H1 (cell line): ENCODE results near the gene KDR. TPM values are rescaled to one million over a fixed set of nuclear protein-coding genes. Genes with fewer than 3 reads are reported as not detected.

Experiments
- CTCF ChIA-PET: fragments of 300-600 bp; sonication (Branson Sonifier 250); formaldehyde crosslinking; loops from one replicate; lab custom pipeline; 2021; ENCODE audit not compliant: partially characterized antibody; lab: Charles Lee
- POLR2A ChIA-PET: fragments of 300-600 bp; sonication (Branson Sonifier 250); formaldehyde crosslinking; loops from one replicate; lab custom pipeline; 2021; ENCODE audit warnings: inconsistent platforms; ENCODE audit not compliant: partially characterized antibody; lab: Charles Lee
- DNase-seq, 2 experiments: peaks; one replicate each; pipeline versions ENCODE4 v3.0.0 to v3.0.0-alpha.2; 2010 to 2022; ENCODE audit warnings: low spot score in 2 of 2, low read depth in 1 of 2, mixed read lengths in 1 of 2
- FAIRE-seq: peaks from 2 replicates; lab custom pipeline; 2011; peaks lifted over from hg19 to GRCh38; lab: Jason Lieb, UNC
- H2AFZ ChIP-seq: 2 replicates; pipeline ENCODE4 v1.8.1; 2012; ENCODE audit warnings: low read length, inconsistent platforms
- H2AK5ac ChIP-seq: 2 replicates; pipeline ENCODE4 v1.6.1; 2013; ENCODE audit warnings: low read depth, low read length
- H2BK120ac ChIP-seq: replicated peaks from 2 replicates; pipeline ENCODE3; 2013; ENCODE audit warnings: low read depth, low read length, inconsistent platforms
- H2BK12ac ChIP-seq: 2 replicates; pipeline ENCODE4 v1.6.1; 2013; ENCODE audit warnings: low read depth, low read length
- H2BK15ac ChIP-seq: 2 replicates; pipeline ENCODE4 v1.6.1; 2013; ENCODE audit warnings: low read length
- H2BK20ac ChIP-seq: 2 replicates; pipeline ENCODE4 v1.6.1; 2013; ENCODE audit warnings: low read length
- H2BK5ac ChIP-seq: 2 replicates; pipeline ENCODE4 v1.6.1; 2013; ENCODE audit warnings: low read depth, low read length
- H3K14ac ChIP-seq: 2 replicates; pipeline ENCODE4 v1.6.1; 2013; ENCODE audit warnings: inconsistent platforms; ENCODE audit not compliant: insufficient read length
- H3K18ac ChIP-seq: 2 replicates; pipeline ENCODE4 v1.6.1; 2013; ENCODE audit warnings: low read length; ENCODE audit errors: extremely low read depth
- H3K23ac ChIP-seq: 2 replicates; pipeline ENCODE4 v1.6.1; 2013; ENCODE audit warnings: inconsistent platforms; ENCODE audit not compliant: insufficient read length
- H3K23me2 ChIP-seq: 2 replicates; pipeline ENCODE4 v1.6.1; 2013; ENCODE audit warnings: low read depth, low read length
- H3K27ac ChIP-seq: 2 replicates; pipeline ENCODE4 v1.6.1; 2011; ENCODE audit warnings: low read depth, low read length, inconsistent platforms
- H3K27me3 ChIP-seq, 4 experiments: replicated peaks in 1 of 4; 1 replicate in 1 of 4; 2 replicates in 3 of 4; pipeline versions ENCODE4 v1.6.1 to v1.8.1; 2011 to 2013; ENCODE audit warnings: low read length in 3 of 4, mild to moderate bottlenecking in 3 of 4, inconsistent platforms in 2 of 4, mixed read lengths in 2 of 4, moderate library complexity in 1 of 4; ENCODE audit not compliant: control insufficient read depth in 3 of 4, insufficient read depth in 3 of 4; ENCODE audit errors: extremely low read depth in 1 of 4
- H3K36me3 ChIP-seq, 4 experiments: 2 replicates each; pipeline versions ENCODE4 v1.6.1 to v1.8.1; 2011 to 2013; ENCODE audit warnings: mild to moderate bottlenecking in 4 of 4, low read length in 3 of 4, moderate library complexity in 2 of 4, control low read depth in 1 of 4, inconsistent platforms in 1 of 4; ENCODE audit not compliant: insufficient read depth in 4 of 4, control insufficient read depth in 2 of 4
- H3K4ac ChIP-seq: replicated peaks from 2 replicates; pipeline ENCODE3; 2013; ENCODE audit warnings: low read length, low read depth, mixed read lengths, inconsistent platforms; ENCODE audit not compliant: insufficient read length
- H3K4me1 ChIP-seq, 4 experiments: replicated peaks in 1 of 4; 1 replicate in 1 of 4; 2 replicates in 3 of 4; pipeline versions ENCODE4 v1.6.1 to v1.8.1; 2011 to 2013; ENCODE audit warnings: low read length in 3 of 4, inconsistent platforms in 2 of 4, mixed read lengths in 1 of 4; ENCODE audit not compliant: insufficient read depth in 4 of 4, control insufficient read depth in 3 of 4
- H3K4me2 ChIP-seq, 2 experiments: 2 replicates each; pipeline versions ENCODE4 v1.6.1 to v1.8.1; 2011 to 2013; ENCODE audit warnings: low read depth in 2 of 2, low read length in 2 of 2, control low read depth in 1 of 2, inconsistent platforms in 1 of 2, mild to moderate bottlenecking in 1 of 2; ENCODE audit not compliant: insufficient read depth in 1 of 2
- H3K4me3 ChIP-seq, 4 experiments: fragments of 200-600, 300-600 bp in 1 of 4; sonication (generic), shearing (Covaris generic), sonication (Bioruptor Twin) in 1 of 4; 2 replicates each; pipeline versions ENCODE4 v1.5.1 to v1.8.1; 2011 to 2016; ENCODE audit warnings: low read length in 4 of 4, low read depth in 3 of 4, control low read depth in 2 of 4, inconsistent platforms in 2 of 4, mild to moderate bottlenecking in 2 of 4, mixed read lengths in 1 of 4, moderate library complexity in 1 of 4; ENCODE audit not compliant: insufficient read depth in 2 of 4; ENCODE audit errors: extremely low read depth in 1 of 4
- H3K56ac ChIP-seq: replicated peaks from 2 replicates; pipeline ENCODE3; 2013; ENCODE audit warnings: low read depth, mild to moderate bottlenecking, mixed read lengths, low read length, inconsistent platforms; ENCODE audit not compliant: insufficient read length
- H3K79me1 ChIP-seq: 2 replicates; pipeline ENCODE4 v1.6.1; 2013; ENCODE audit warnings: low read depth, low read length, control low read depth
- H3K79me2 ChIP-seq, 2 experiments: 2 replicates each; pipeline versions ENCODE4 v1.6.1 to v1.8.1; 2012 to 2013; ENCODE audit warnings: low read length in 2 of 2, mild to moderate bottlenecking in 2 of 2, inconsistent platforms in 1 of 2; ENCODE audit not compliant: insufficient read depth in 2 of 2, control insufficient read depth in 1 of 2
- H3K9ac ChIP-seq, 4 experiments: replicated peaks in 1 of 4; 1 replicate in 1 of 4; 2 replicates in 3 of 4; pipeline versions ENCODE4 v1.6.1 to v1.8.1; 2011 to 2013; ENCODE audit warnings: low read depth in 3 of 4, low read length in 3 of 4, control low read depth in 2 of 4, mild to moderate bottlenecking in 2 of 4, moderate library complexity in 2 of 4, inconsistent platforms in 1 of 4; ENCODE audit errors: extremely low read depth in 1 of 4
- H3K9me3 ChIP-seq, 2 experiments: 2 replicates each; pipeline versions ENCODE4 v1.6.1 to v1.8.1; 2012 to 2013; ENCODE audit warnings: mild to moderate bottlenecking in 2 of 2, moderate library complexity in 2 of 2, control low read depth in 1 of 2, inconsistent platforms in 1 of 2, low read depth in 1 of 2, low read length in 1 of 2, mixed read lengths in 1 of 2; ENCODE audit not compliant: insufficient read depth in 2 of 2
- H4K20me1 ChIP-seq, 2 experiments: replicated peaks in 1 of 2; 2 replicates each; pipeline versions ENCODE3 to v1.8.1; 2011 to 2013; ENCODE audit warnings: inconsistent platforms in 2 of 2, low read length in 2 of 2, mild to moderate bottlenecking in 1 of 2; ENCODE audit not compliant: insufficient read depth in 2 of 2, control insufficient read depth in 1 of 2
- H4K5ac ChIP-seq: 2 replicates; pipeline ENCODE4 v1.6.1; 2013; ENCODE audit warnings: low read length, low read depth, mixed read lengths, inconsistent platforms; ENCODE audit not compliant: insufficient read length
- H4K8ac ChIP-seq: 2 replicates; pipeline ENCODE4 v1.8.0; 2013; ENCODE audit warnings: mild to moderate bottlenecking, moderate library complexity, low read length, inconsistent platforms; ENCODE audit not compliant: insufficient read depth; ENCODE audit errors: extremely low read depth
- H4K91ac ChIP-seq: replicated peaks from 2 replicates; pipeline ENCODE3; 2013; ENCODE audit warnings: low read length, mixed read lengths, inconsistent platforms; ENCODE audit not compliant: insufficient read length
- ATF3 ChIP-seq: IDR thresholded peaks from 2 replicates; pipeline ENCODE4 v1.6.1; 2011; ENCODE audit warnings: low read depth, mild to moderate bottlenecking, low read length; ENCODE audit not compliant: insufficient read depth
- CREB1 ChIP-seq: IDR thresholded peaks from 2 replicates; pipeline ENCODE4 v1.6.1; 2012; ENCODE audit warnings: inconsistent platforms
- EP300 ChIP-seq, 2 experiments: IDR thresholded peaks; 1 replicate in 1 of 2; 2 replicates in 1 of 2; pipeline ENCODE4 v1.6.1; 2011 to 2012; ENCODE audit warnings: low read depth in 2 of 2, low read length in 2 of 2, mild to moderate bottlenecking in 2 of 2, borderline replicate concordance in 1 of 2, inconsistent platforms in 1 of 2, moderate library complexity in 1 of 2
- FOSL1 ChIP-seq: IDR thresholded peaks from 2 replicates; pipeline ENCODE4 v1.6.1; 2011; ENCODE audit warnings: mild to moderate bottlenecking, low read depth, low read length, moderate library complexity; ENCODE audit not compliant: insufficient read depth
- JUN ChIP-seq: IDR thresholded peaks from 2 replicates; pipeline ENCODE4 v1.6.1; 2011; ENCODE audit warnings: low read depth, mild to moderate bottlenecking, improper control_type of control experiment, low read length
- JUND ChIP-seq: IDR thresholded peaks from 2 replicates; pipeline ENCODE4 v1.6.1; 2011; ENCODE audit warnings: mild to moderate bottlenecking, improper control_type of control experiment, low read length
- KDM1A ChIP-seq: fragments of 200-600, 300-600 bp; sonication (generic); IDR thresholded peaks from 2 replicates; pipeline ENCODE4 v1.7.1; 2016; ENCODE audit warnings: mild to moderate bottlenecking, low read length, borderline replicate concordance
- MAFK ChIP-seq: IDR thresholded peaks from 2 replicates; pipeline ENCODE4 v1.6.1; 2012; ENCODE audit warnings: low read depth, mild to moderate bottlenecking, improper control_type of control experiment, low read length
- PHF8 ChIP-seq: fragments of 200-600 bp; sonication (generic); conservative IDR thresholded peaks from 2 replicates; pipeline ENCODE4 v1.7.1; 2012; ENCODE audit warnings: low read depth, mild to moderate bottlenecking, inconsistent platforms, low read length, moderate library complexity
- POLR2A ChIP-seq, 2 experiments: IDR thresholded peaks; 1 replicate in 1 of 2; 2 replicates in 1 of 2; pipeline ENCODE4 v1.6.1; 2011; ENCODE audit warnings: low read depth in 2 of 2, low read length in 2 of 2, mild to moderate bottlenecking in 2 of 2; ENCODE audit errors: control extremely low read depth in 1 of 2
- RAD21 ChIP-seq, 2 experiments: IDR thresholded peaks in 1 of 2; conservative IDR thresholded peaks in 1 of 2; 2 replicates each; pipeline ENCODE4 v1.6.1; 2011; ENCODE audit warnings: low read depth in 2 of 2, low read length in 2 of 2, improper control_type of control experiment in 1 of 2, inconsistent platforms in 1 of 2, mild to moderate bottlenecking in 1 of 2, moderate library complexity in 1 of 2
- RBBP5 ChIP-seq: IDR thresholded peaks from 2 replicates; pipeline ENCODE4 v1.7.1; 2012; ENCODE audit warnings: low read depth, mild to moderate bottlenecking, inconsistent platforms, low read length, moderate library complexity, borderline replicate concordance
- SAP30 ChIP-seq: fragments of 300-600 bp; sonication (generic); IDR thresholded peaks from 2 replicates; pipeline ENCODE4 v1.7.1; 2012; ENCODE audit warnings: low read length, moderate library complexity, mild to moderate bottlenecking, inconsistent platforms; ENCODE audit not compliant: insufficient read depth, insufficient replicate concordance
- YY1 ChIP-seq: IDR thresholded peaks from 2 replicates; pipeline ENCODE4 v1.6.1; 2011; ENCODE audit warnings: low read depth, mild to moderate bottlenecking, low read length
- WGBS, 2 experiments: shearing (Covaris generic) in 1 of 2; methylation state at CpG; one replicate each; pipeline versions ENCODE4 v1.1.6 to v1.1.7; 2013 to 2015; ENCODE audit warnings: low lambda C conversion rate in 2 of 2, mixed read lengths in 2 of 2, inconsistent platforms in 1 of 2, low coverage in 1 of 2, missing lambda C conversion rate in 1 of 2; ENCODE audit not compliant: insufficient replicate concordance in 2 of 2, insufficient coverage in 1 of 2, insufficient read length in 1 of 2; ENCODE audit errors: extremely low coverage in 1 of 2, missing lambda C conversion rate in 1 of 2; 5-methylcytosine and 5-hydroxymethylcytosine counted together
- polyA plus RNA-seq, 7 experiments: library from polyadenylated mRNA; depleted of rRNA in 3 of 7; stranded (reverse) in 5 of 7; unstranded in 2 of 7; fragments of >200 nt in 5 of 7; fragments of 200-250 nt in 2 of 7; gene quantifications; 1 replicate in 5 of 7; 2 replicates in 1 of 7; 4 replicates in 1 of 7; pipeline versions ENCODE4 v1.2.1 to v1.2.3, GENCODE V29; 2011 to 2013; ENCODE audit warnings: missing spikeins in 2 of 7, mixed read lengths in 2 of 7
- total RNA-seq: library from RNA; stranded (reverse); fragmentation: NEBNext Ultra II Directional; extraction: Animal tissue kit (Norgen Biotek cat#: 25700); gene quantifications from 2 replicates; pipeline ENCODE4 v1.2.1, GENCODE V29; 2021

The KDR gene
- total and polyA plus RNA-seq, 2 of the 8 experiments (the other 6 are each of a cell fraction or from before 2014, with no cell fraction given): 69.3 to 106 TPM

GRCh38 chr4:55087913-55088260, 37.5 kb downstream of the KDR start:
- H3K4me2 ChIP-seq: no peak overlapping the region
- H3K14ac ChIP-seq: no peak overlapping the region
- no peak overlapping the region for H3K4me3 ChIP-seq
- H3K79me1 ChIP-seq: no peaks in the 10 kb centered on the region
- ChIA-PET POLR2A (interaction anchor here (0.8 to 2.1 kb wide), 2 partner anchors 12 to 13 kb away, joined by 3 to 9 read pairs; no protein-coding TSS in a partner anchor), CTCF (interaction anchor here (0.9 to 1.3 kb wide), 4 partner anchors 9 to 92 kb away, joined by 3 to 4 read pairs (median 3); no protein-coding TSS in a partner anchor)
- TF ChIP-seq ATF3: no peak
- TF ChIP-seq EP300 (IDR thresholded peaks at IDR 0.05; ENCODE audit: borderline replicate concordance in 1 of 2, low read depth in 2 of 2, low read length in 2 of 2): no peak
- no peak for TF ChIP-seq SAP30
- no peak for TF ChIP-seq JUN
- TF ChIP-seq KDM1A: no peak
- TF ChIP-seq MAFK: no peak
- TF ChIP-seq PHF8: no peak
- TF ChIP-seq RAD21 (IDR thresholded peaks at IDR 0.05 in 1 of 2, conservative IDR thresholded peaks at IDR 0.05 in 1 of 2; ENCODE audit: low read depth in 2 of 2, low read length in 2 of 2): no peak
- no peak for TF ChIP-seq POLR2A (IDR thresholded peaks at IDR 0.05; ENCODE audit: control extremely low read depth in 1 of 2, low read depth in 2 of 2, low read length in 2 of 2)
- TF ChIP-seq RBBP5: no peak
- no peak for TF ChIP-seq YY1
- TF ChIP-seq CREB1: no peak
- TF ChIP-seq JUND: no peak
- no peak for TF ChIP-seq FOSL1
- no peak overlapping the region for H2AK5ac ChIP-seq
- H3K27ac ChIP-seq: no peak overlapping the region
- no peak for FAIRE-seq
- no peak overlapping the region for H2AFZ ChIP-seq
- no peak overlapping the region for H4K8ac ChIP-seq
- peaks cover 0 to 3% (median 1%) of the 10 kb centered on the region in 4 experiments; a peak in 2 of 7 replicates for H3K4me1 ChIP-seq
- H3K9ac ChIP-seq: no peak overlapping the region
- no peak overlapping the region for H3K18ac ChIP-seq
- DNase-seq: no peak
- H3K9me3 ChIP-seq: no peaks in the 10 kb centered on the region
- WGBS, 2 experiments: 76% methylated on average over 1 of the region's 1 CpG; no CpG with 5 or more reads in 1 of the 2 experiments
- no peak overlapping the region for H3K56ac ChIP-seq
- no peaks in the 10 kb centered on the region for H3K23me2 ChIP-seq
- no peak overlapping the region for H2BK15ac ChIP-seq
- no peak overlapping the region for H4K5ac ChIP-seq
- no peak overlapping the region for H2BK12ac ChIP-seq
- H3K27me3 ChIP-seq: no peaks in the 10 kb centered on the region
- H3K4ac ChIP-seq: no peak overlapping the region
- H2BK20ac ChIP-seq: no peak overlapping the region
- no peak overlapping the region for H2BK5ac ChIP-seq
- peaks cover 0 to 2% of the 10 kb centered on the region in 2 experiments for H4K20me1 ChIP-seq
- no peaks in the 10 kb centered on the region for H3K79me2 ChIP-seq
- no peak overlapping the region for H2BK120ac ChIP-seq
- H3K36me3 ChIP-seq: peaks cover 34 to 98% (median 81%) of the 10 kb centered on the region in 4 experiments
- no peak overlapping the region for H3K23ac ChIP-seq
- H4K91ac ChIP-seq: no peak overlapping the region
